GM18505 (cell line): Measurements from ENCODE around the gene POMGNT2.

Experiments used
- ATAC-seq: cut with Tn5 transposase; IDR thresholded peaks from one replicate; pipeline ENCODE4 v1.9.1; 2021; ENCODE audit not compliant: unreplicated experiment
- POLR2A ChIP-seq: IDR thresholded peaks from 4 replicates; pipeline ENCODE4 v1.6.1; 2011; ENCODE audit warnings: borderline replicate concordance; ENCODE audit not compliant: insufficient read depth, insufficient read length; ENCODE audit errors: extremely low read depth

Gene POMGNT2

DNA sequence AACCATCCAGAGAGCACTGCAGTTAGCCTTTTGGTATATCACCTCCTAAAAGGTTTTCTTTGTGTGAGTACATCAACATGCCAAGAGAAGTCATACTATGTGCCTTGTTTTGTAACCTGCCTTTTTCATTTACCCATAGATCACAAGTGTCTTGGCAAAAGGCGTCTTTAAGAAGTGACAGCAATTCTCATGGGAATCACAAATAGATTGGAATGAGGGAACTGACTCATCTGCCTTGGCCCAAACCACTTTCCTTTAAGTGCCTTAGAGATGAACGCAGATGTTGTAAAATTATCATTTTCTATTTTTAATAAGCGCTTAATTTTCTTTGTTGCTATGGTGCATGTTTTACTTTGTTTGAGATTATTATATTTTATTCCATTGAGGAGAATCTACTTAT, 20.7 kb upstream of the POMGNT2 start:
- no peak for TF ChIP-seq POLR2A
- no peak for ATAC-seq

- no peak for ATAC-seq
- no peak for TF ChIP-seq POLR2A
These were observed 18.0 kb upstream of the POMGNT2 start for GRCh38 chr3:43123895-43124294.

DNA sequence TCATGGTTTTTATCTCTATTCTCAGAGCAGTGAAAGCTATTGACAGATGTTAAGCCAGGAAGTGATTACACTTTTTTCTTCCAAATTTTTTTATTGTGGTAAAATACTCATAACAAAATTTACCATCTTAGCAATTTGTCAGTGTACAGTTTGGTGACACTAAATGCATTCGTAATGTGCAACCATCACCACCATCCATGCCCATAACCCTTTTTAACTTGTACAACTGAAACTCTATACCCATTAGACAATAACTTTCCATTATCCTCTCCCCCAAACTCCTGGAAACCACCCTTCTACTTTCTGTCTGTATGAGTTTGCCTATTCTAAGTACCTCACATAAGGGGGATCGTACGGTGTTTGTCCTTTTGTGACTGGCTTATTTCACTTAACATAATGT, 15.1 kb upstream of the POMGNT2 start:
- no peak for ATAC-seq
- no peak for TF ChIP-seq POLR2A

DNA sequence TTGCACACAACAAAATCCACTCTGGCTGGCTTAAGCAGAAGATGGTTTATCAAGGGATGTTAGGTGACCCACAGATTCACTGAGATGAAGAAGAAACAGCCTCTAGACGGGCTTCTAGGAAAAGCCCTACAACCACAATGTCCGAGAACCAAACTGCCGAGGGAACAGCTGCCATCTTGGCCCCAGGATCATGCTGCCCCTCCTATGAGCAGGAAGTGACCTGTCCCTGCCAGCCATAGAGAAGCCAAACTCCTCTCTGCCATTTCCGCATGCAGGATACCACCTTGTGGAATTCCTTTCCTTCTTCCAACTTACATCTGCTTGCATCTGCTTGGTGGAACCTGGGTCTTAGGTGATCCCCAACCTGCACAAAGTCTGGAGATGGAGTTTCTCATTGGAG, 11.4 kb upstream of the POMGNT2 start:
- no peak for TF ChIP-seq POLR2A
- ATAC-seq: no peak

GRCh38 chr3:43113671-43114070, 7.8 kb upstream of the POMGNT2 start:
- ATAC-seq: no peak

GRCh38 chr3:43106293-43106628, 382 bp upstream of the POMGNT2 start:
- ATAC-seq: no peak
- no peak for TF ChIP-seq POLR2A

More at GRCh38 chr3:43113671-43114070, 7.8 kb upstream of the POMGNT2 start:
- no peak for TF ChIP-seq POLR2A

- ATAC-seq: no peak
- no peak for TF ChIP-seq POLR2A
These were observed 951 bp downstream of the POMGNT2 start for GRCh38 chr3:43104660-43105595.

DNA sequence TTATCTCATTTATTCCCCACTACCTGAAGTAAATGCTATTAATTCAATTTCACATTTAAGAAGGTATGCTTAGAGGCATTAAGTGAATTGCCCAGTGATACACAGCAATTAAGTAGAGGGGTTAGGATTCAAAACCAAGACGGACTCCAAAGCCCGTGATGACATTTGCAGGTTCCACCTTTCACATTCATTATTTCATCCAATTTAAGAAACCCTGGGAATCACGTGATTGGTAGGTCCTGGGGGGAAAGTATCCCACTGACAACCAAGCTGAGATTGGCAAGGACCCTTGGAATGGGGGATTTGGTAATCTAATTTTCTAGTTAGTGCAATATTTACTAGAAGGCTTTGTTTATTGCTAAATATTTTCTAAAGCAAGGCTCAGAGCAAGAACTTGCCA, 1.8 kb downstream of the POMGNT2 start:
- ATAC-seq: no peak
- TF ChIP-seq POLR2A: no peak

- ATAC-seq: no peak
- no peak for TF ChIP-seq POLR2A
These were observed 3.0 kb downstream of the POMGNT2 start for GRCh38 chr3:43102773-43103480.

GRCh38 chr3:43098761-43099160, 7.1 kb downstream of the POMGNT2 start:
- TF ChIP-seq POLR2A: no peak
- ATAC-seq: no peak

DNA sequence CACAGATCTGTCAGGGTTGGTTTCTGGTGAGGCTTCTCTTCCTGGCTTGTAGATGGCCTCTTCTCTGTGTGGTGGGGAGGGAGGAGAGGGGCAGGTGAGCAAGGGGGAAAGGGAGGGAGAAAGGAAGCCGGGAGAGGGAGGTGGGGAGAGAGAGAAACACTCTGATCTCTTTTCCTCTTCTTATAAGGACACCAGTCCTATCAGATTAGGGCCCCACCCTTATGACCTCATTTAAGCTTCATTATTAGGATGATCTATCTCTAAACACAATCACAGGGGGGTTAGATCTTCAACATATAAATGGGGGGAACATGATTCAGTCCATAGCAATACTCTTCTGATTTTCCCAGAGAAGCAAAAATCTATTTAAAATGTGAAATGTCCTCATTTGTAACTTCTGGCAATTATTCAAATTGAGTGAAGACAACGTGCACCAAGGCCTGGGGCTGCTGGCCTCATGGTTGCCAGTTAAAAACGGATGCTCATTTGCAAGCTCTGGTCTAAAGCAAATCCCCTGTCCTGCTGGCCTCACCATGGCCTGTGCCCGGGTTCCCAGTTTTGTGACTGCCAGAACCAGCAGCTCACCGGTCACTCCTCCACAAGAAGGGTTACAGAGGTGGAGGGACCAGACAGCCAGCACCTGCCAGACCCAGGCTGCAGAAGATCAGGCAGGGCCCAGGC, 8.3 kb downstream of the POMGNT2 start:
- no peak for TF ChIP-seq POLR2A

GRCh38 chr3:43096761-43097160, 9.1 kb downstream of the POMGNT2 start:
- ATAC-seq: no peak
- TF ChIP-seq POLR2A: no peak

More for the DNA sequence above, 8.3 kb downstream of the POMGNT2 start:
- no peak for ATAC-seq

DNA sequence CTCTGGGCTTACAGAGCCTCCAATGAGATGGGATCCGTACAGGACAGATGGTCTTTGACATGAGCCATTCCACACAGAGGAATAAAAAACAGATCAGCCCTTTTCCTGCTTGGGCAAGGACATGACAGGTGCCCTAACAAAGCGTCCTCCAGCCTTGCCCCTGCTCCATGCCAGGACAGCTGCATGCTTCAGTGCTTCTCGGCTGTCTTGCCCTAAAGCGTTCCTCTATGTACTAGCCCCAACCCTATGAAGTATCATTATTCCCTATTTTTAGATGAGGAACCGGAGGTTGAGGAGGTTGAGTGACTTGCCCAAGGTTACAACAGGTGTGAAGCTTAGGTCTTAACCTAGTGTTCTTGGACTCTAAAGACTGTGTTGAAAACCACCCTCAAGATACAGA, 10.5 kb downstream of the POMGNT2 start:
- no peak for ATAC-seq
- TF ChIP-seq POLR2A: no peak
